HG03108 (cell line): ENCODE data around the gene FMR1.

ENCODE experiments used
- ATAC-seq: cut with Tn5 transposase; IDR thresholded peaks from one replicate; pipeline ENCODE4 v1.9.1; 2021; ENCODE audit warnings: moderate library complexity; ENCODE audit not compliant: unreplicated experiment

Gene FMR1

DNA sequence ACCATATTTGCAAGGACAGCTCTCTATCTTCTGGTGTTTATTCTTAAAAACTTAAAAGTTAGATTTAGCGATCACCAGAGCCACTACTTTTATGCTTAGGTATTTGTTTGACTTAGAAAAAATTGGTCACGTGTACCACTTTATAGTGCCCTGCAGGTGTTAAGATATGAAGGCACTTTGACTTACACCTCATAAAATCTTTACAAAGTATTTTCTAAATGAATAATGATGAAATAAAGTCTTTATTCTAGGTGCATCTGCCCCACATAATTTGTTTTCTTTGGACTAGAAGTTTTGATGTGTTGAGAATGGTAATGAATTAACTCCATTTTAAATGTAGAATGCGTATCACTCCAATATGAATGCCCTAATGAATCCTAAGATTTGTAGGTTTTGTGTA is 2.9 kb downstream of the FMR1 start:
- ATAC-seq = no peak

DNA sequence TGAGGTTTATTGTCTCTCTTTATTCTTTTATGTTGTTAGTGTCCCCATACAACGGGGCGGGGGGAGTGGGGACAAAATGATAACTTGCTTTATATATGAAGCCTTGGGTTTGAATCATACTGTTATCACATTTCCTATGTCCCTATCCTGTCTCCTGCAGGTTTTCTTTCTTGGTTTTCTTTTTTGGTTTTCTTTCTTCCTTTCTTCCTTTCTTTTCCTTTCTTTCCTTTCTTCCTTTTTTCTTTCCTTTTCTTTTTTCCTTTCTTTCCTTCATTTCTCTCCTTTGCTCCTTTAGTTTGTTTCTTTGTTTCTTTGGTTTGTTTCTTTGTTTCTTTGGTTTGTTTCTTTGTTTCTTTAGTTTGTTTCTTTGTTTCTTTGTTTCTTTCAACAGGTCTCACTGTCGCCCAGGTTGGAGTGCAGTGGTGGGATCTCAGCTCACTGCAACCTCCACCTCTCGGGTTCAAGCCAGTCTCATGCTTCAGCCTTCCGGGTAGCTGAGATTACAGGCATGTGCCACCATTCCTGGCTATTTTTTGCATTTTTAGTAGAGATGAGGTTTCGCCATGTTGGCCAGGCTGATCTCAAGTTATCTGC is 4.8 kb downstream of the FMR1 start:
- ATAC-seq = no peak

- peak; percentile 79 for ATAC-seq
These were observed 6.3 kb downstream of the FMR1 start for GRCh38 chrX:147917700-147918695.

DNA sequence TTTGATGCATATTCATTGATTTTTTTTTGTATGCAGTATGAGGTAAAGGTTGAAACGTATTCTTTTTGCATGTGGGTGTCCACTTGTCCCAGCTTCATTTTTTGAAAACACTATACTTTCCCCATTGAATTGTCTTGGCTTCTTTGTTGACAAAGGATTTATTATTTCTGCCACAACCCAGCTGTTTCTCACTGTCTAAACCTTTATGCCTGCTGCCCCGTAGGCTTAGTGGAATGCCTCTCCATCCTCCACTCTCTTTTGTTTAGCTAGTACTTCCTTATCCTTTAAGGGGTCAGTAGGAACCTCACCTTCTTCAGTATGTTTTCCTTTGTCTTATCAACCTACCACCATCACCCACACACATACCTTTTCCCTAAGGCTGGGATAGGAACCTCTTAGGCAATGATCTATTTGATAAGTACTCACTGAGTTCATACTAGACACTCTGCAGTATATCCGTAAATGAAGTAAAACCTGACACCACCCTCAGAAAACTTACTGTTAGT is 8.5 kb downstream of the FMR1 start:
- no peak for ATAC-seq

GRCh38 chrX:147923605-147924004 is 11.9 kb downstream of the FMR1 start:
- ATAC-seq = no peak

DNA sequence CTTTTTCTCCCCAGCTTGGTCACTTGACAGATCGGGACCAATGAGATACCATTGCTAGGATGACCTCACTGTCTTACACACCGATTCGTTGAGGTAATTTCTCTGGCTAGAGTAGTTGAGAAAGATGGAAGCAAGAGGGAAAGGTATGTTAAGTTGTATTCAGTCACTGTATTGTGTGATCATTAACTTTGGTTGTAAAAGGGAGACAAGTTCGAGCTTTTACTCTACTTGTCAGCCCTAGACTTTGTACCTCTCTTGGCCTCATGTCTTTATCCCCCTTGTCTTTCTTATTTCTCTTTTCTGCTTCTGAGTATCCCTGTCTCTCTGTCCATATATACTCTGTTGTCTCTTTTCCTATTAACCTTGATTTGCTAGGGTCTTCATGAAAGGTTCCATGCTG is 15.5 kb downstream of the FMR1 start:
- ATAC-seq = no peak

- no peak for ATAC-seq
These were observed 22.1 kb downstream of the FMR1 start for GRCh38 chrX:147933815-147934214.

GRCh38 chrX:147935156-147935758 is 23.5 kb downstream of the FMR1 start:
- ATAC-seq = no peak

DNA sequence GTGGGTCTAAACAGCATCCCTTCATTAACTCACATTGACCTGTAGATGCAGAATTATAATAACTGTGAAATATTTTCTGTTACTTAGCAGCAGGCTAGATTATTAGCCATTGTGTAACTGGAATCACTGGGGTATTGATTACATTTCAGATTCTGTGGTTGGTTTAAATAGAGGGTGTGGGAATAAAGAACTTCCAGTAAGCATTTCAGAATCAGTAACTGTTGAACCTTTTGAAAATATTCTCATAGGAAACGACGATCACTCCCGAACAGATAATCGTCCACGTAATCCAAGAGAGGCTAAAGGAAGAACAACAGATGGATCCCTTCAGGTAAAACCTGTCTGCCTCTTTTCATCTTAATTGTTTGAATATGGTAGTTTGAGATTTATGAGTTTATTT is 33.6 kb downstream of the FMR1 start:
- ATAC-seq = no peak

- no peak for ATAC-seq
These were observed 36.8 kb downstream of the FMR1 start for GRCh38 chrX:147948531-147948930.

- no peak for ATAC-seq
These were observed 38.6 kb downstream of the FMR1 start for GRCh38 chrX:147950352-147950751.

DNA sequence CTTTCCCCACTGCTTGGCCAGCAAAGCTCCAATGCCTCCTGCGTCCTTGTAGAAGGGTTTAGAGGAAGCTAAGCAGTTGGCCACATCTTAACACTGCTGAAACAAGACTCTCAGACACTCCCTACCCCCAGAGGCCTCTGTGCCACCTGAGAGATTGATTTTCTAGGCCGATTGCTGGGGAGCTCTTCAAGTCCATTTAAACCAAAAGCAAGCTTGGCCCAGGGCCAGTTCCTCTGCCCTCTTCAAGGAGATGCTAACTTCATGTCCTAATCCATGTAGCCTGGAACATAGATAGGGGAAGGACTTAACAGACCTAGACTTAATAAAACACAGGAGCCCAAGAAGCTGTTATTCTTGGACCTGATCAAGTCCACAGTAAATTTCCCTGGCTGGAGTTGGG is 42.3 kb downstream of the FMR1 start:
- ATAC-seq = no peak

DNA sequence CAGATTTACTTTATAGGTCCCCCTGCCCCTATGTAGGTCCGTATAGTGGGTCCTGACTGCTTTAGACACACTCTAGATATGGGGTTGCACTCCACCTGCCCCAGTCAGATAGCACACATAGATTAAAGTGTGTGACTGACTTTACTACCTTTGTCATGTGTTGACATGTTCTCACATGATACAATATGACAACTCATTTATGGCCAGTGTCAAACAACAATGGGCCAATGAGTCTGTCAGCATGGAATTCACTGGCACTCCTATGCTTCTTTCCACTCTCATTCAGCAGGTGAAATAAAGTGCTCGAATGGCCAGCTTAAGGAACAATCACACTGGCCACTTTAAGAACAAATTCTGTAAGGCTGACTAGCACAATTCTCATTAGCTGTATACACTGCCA is 45.6 kb downstream of the FMR1 start:
- no peak for ATAC-seq

GRCh38 chrX:147958291-147958690 is 46.6 kb downstream of the FMR1 start:
- ATAC-seq = no peak

- ATAC-seq = no peak
These were observed 49.0 kb downstream of the FMR1 start for GRCh38 chrX:147960722-147961121.

- ATAC-seq = no peak
These were observed 50.8 kb downstream of the FMR1 start for GRCh38 chrX:147962476-147962875.

DNA sequence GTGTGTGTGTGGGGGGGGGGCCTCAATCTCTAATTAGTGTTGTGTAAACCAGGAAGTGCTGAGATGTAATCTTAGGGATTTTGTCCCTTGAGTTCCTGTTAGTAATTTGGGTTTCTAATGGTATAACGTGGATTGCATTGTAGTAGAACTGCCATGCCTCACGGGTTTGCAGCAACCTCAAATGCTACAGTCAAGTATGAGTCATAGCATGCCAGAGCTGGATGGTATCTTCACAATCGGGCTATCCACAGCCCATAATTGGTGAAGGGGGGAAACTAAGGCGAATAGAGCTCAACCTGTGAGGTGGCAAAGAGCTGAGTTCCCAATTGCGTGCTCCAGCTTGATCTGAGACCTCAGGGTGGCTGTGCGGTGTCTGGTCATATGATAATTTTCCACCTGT is 67.2 kb downstream of the FMR1 start:
- ATAC-seq = no peak

DNA sequence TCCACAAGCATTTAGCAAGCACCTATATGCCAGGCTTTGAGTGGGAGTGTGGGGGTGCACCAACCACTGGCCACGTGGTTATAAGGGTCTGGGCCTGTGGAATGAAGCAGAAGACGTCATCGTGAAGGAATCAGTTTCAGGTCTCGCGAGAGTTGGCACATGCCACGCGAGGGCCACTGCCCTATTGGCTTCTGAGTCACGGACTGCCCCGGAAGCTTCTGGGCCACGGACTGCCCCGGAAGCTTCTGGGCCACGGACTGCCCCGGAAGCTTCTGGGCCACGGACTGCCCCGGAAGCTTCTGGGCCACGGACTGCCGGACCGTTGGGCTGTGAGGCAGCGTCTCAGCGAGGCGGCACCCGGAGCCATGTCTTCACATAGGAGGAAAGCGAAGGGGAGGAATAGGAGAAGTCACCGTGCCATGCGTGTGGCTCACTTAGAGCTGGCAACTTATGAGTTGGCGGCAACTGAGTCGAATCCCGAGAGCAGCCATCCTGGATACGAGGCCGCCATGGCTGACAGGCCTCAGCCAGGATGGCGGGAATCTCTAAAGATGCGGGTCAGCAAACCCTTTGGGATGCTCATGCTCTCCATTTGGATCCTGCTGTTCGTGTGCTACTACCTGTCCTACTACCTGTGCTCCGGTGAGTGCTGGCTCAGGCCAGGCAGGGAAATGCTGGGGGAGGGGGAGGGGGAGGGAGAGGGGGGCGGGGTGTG is 69.5 kb downstream of the FMR1 start, which contains the start of gene FMR1NB:
Gene FMR1NB, plus strand, starts transcription at position 300 of the 715 bp plus-strand sequence. Its CDS starts 66 bp downstream, at position 366.
- ATAC-seq = no peak
